ENCODE measurements around the gene GDPD5.

Gene GDPD5

GRCh38 chr11:75497788-75498409, 27.8 kb downstream of the GDPD5 start:
- TF ChIP-seq, protein P1, sequence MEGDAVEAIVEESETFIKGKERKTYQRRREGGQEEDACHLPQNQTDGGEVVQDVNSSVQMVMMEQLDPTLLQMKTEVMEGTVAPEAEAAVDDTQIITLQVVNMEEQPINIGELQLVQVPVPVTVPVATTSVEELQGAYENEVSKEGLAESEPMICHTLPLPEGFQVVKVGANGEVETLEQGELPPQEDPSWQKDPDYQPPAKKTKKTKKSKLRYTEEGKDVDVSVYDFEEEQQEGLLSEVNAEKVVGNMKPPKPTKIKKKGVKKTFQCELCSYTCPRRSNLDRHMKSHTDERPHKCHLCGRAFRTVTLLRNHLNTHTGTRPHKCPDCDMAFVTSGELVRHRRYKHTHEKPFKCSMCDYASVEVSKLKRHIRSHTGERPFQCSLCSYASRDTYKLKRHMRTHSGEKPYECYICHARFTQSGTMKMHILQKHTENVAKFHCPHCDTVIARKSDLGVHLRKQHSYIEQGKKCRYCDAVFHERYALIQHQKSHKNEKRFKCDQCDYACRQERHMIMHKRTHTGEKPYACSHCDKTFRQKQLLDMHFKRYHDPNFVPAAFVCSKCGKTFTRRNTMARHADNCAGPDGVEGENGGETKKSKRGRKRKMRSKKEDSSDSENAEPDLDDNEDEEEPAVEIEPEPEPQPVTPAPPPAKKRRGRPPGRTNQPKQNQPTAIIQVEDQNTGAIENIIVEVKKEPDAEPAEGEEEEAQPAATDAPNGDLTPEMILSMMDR (IDR thresholded peaks at IDR 0.05; ENCODE audit: borderline replicate concordance, insufficient read depth, low read depth, low read length): no peak
- H3K4me3 ChIP-seq (ENCODE audit: low read depth, low read length): no peak overlapping the region

DNA sequence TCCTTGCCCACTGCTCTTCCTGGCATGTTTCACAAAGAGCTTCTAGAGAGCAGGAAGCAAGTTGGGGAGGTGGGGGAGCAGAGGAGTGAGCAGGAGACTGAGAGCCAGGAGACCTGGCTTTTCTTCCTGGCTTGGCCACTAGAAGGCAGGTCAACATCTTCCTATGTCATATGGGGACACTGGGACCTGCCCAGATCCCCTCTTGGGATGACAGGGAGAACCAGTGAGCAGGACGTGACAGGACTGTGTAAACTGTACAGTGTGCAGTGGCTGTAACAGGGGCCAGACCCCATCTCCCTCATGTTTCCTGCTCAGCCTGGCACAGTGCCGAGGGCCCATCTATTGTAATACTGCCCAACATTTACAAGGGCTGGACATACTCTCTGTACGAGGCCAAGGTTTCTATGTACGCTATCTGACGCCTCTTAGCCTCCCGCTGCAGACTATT, 29.4 kb downstream of the GDPD5 start:
- TF ChIP-seq, protein P1 (IDR thresholded peaks at IDR 0.05; ENCODE audit: borderline replicate concordance, insufficient read depth, low read depth, low read length): no peak
- H3K4me3 ChIP-seq (ENCODE audit: low read depth, low read length): no peak overlapping the region

GRCh38 chr11:75495749-75496304, 29.9 kb downstream of the GDPD5 start:
- H3K4me3 ChIP-seq (ENCODE audit: low read depth, low read length): no peak overlapping the region
- TF ChIP-seq, protein P1 (IDR thresholded peaks at IDR 0.05; ENCODE audit: borderline replicate concordance, insufficient read depth, low read depth, low read length): no peak

DNA sequence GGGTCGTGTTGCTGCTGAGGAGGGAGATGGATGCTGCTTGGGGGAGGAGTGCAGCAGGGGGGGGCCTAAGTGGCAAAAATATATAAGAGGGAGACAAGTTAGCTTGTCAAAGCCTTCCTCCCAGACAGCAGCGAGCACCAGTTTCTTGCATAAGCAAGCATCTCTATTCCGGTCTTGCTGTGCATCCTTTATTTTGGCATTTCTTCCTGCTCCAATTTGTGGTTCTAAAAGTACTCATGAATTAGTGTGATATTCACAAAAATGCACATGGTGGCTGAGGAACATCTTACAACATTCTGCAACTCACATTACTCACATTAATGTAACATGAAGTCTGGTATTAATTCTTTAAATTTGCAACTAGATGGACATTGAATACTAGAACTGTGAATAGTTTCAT, 32.1 kb downstream of the GDPD5 start:
- TF ChIP-seq, protein P1 (IDR thresholded peaks at IDR 0.05; ENCODE audit: borderline replicate concordance, insufficient read depth, low read depth, low read length): no peak

GRCh38 chr11:75492181-75492820, 33.4 kb downstream of the GDPD5 start:
- no peak overlapping the region for H3K4me3 ChIP-seq (ENCODE audit: low read depth, low read length)
- TF ChIP-seq, protein P1 (IDR thresholded peaks at IDR 0.05; ENCODE audit: borderline replicate concordance, insufficient read depth, low read depth, low read length): no peak

More for the DNA sequence above, 32.1 kb downstream of the GDPD5 start:
- H3K4me3 ChIP-seq (ENCODE audit: low read depth, low read length): no peak overlapping the region

DNA sequence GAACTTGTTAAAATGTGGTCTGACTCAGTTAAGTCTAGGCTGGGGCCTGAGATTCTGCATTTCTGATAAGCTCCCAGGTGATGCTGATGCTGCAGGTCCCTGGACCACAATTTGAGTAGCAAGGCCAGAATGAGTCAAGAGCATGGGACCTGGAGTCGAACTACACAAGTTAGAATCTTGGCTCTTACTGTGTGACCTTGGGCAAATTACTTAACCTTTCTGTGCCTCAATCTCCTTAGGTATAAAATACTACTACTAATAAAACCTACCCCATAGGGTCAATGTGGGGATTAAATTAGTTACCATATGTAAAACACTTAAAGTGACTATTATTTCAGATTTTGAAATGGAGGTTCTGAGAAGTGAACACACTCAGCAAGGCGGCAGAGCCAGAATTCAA, 34.3 kb downstream of the GDPD5 start:
- TF ChIP-seq, protein P1 (IDR thresholded peaks at IDR 0.05; ENCODE audit: borderline replicate concordance, insufficient read depth, low read depth, low read length): no peak
- no peak overlapping the region for H3K4me3 ChIP-seq (ENCODE audit: low read depth, low read length)

All from GM12875 (cell line).